GM21360 (cell line): Measurements from ENCODE around the gene DAPK1.

Experiments used
- ATAC-seq: cut with Tn5 transposase; IDR thresholded peaks from one replicate; pipeline ENCODE4 v1.9.1; 2021; ENCODE audit warnings: mild to moderate bottlenecking, moderate library complexity; ENCODE audit not compliant: unreplicated experiment

The DAPK1 gene

GRCh38 chr9:87678650-87679355 is 181.1 kb downstream of the DAPK1 start:
- ATAC-seq, result no peak

- ATAC-seq, result no peak
Measured at GRCh38 chr9:87681271-87682061, 183.8 kb downstream of the DAPK1 start.

GRCh38 chr9:87682085-87682484 is 184.4 kb downstream of the DAPK1 start:
- ATAC-seq, result no peak

GRCh38 chr9:87682618-87683017 is 185.0 kb downstream of the DAPK1 start:
- ATAC-seq, result no peak

- no peak for ATAC-seq
Measured at GRCh38 chr9:87683751-87684626, 186.3 kb downstream of the DAPK1 start.

GRCh38 chr9:87684627-87685219 is 187.1 kb downstream of the DAPK1 start:
- ATAC-seq, result no peak

GRCh38 chr9:87685441-87685840 is 187.8 kb downstream of the DAPK1 start:
- no peak for ATAC-seq

GRCh38 chr9:87685871-87686519 is 188.3 kb downstream of the DAPK1 start:
- no peak for ATAC-seq

GRCh38 chr9:87686520-87687090 is 188.9 kb downstream of the DAPK1 start:
- no peak for ATAC-seq

GRCh38 chr9:87687207-87687606 is 189.5 kb downstream of the DAPK1 start:
- ATAC-seq, result no peak

GRCh38 chr9:87694236-87694755 is 196.6 kb downstream of the DAPK1 start:
- ATAC-seq, result no peak

- no peak for ATAC-seq
Measured at GRCh38 chr9:87695523-87695922, 197.9 kb downstream of the DAPK1 start.

- no peak for ATAC-seq
Measured at GRCh38 chr9:87696641-87697040, 199.0 kb downstream of the DAPK1 start.

GRCh38 chr9:87698069-87698809 is 200.6 kb downstream of the DAPK1 start:
- no peak for ATAC-seq

GRCh38 chr9:87699835-87700234 is 202.2 kb downstream of the DAPK1 start:
- ATAC-seq, result no peak

- ATAC-seq, result no peak
Measured at GRCh38 chr9:87701491-87701890, 203.8 kb downstream of the DAPK1 start.

- ATAC-seq, result no peak
Measured at GRCh38 chr9:87701931-87702421, 204.3 kb downstream of the DAPK1 start.

- ATAC-seq, result no peak
Measured at GRCh38 chr9:87702921-87703320, 205.3 kb downstream of the DAPK1 start.
